Measurements from ENCODE around the gene PLP2. TPM values are rescaled to one million over a fixed set of nuclear protein-coding genes. Genes with fewer than 3 reads are reported as not detected.
"Not testable (repeated sequence)": the region's sequence is repeated elsewhere in the genome, so short reads cannot be mapped to it uniquely, and the experiment has no call there.

Gene PLP2
- polyA plus RNA-seq (2013, experiment 1 of 2) = 302 TPM
- polyA plus RNA-seq (2013, experiment 2 of 2) = 293 TPM

- peak within 1 kb of the TSS; percentile 64 to 81 for H3K4me3 ChIP-seq (ENCODE audit: insufficient read depth in 1 of 2, low read depth in 1 of 2, low read length in 2 of 2)
- no peak within 1 kb of the TSS for H3K23ac ChIP-seq (ENCODE audit: low read length in 2 of 2)
Measured at GRCh38 chrX:49171752-49172279, at the start of gene PLP2. TSS of gene PLP2 (plus strand) at chrX:49171898. CDS start at chrX:49172001, 103 bp downstream.

GRCh38 chrX:49122499-49122898 lies 49.2 kb upstream of the PLP2 start:
- peaks cover 0 to 13% of the 10 kb centered on the region in 2 experiments for H3K27me3 ChIP-seq (ENCODE audit: control insufficient read depth in 1 of 2, insufficient read depth in 1 of 2, low read length in 2 of 2)
- H3K18ac ChIP-seq (ENCODE audit: low read depth in 1 of 2, low read length in 2 of 2) = no peak overlapping the region
- H3K4ac ChIP-seq (ENCODE audit: low read depth in 1 of 2, low read length in 2 of 2) = no peak overlapping the region
- no peaks in the 10 kb centered on the region for H3K9me3 ChIP-seq (ENCODE audit: control insufficient read depth, low read length)
- H3K4me3 ChIP-seq (ENCODE audit: insufficient read depth in 1 of 2, low read depth in 1 of 2, low read length in 2 of 2) = peak overlapping the region in 1 of 2 experiments; percentile 87
- no peak overlapping the region for H3K23ac ChIP-seq (ENCODE audit: low read length in 2 of 2)
- no peak overlapping the region for H2BK120ac ChIP-seq (ENCODE audit: low read depth, low read length)
- H3K4me1 ChIP-seq (ENCODE audit: control insufficient read depth, insufficient read depth, low read depth, low read length) = peaks cover 5% of the 10 kb centered on the region
- WGBS = 100% methylated on average over 3 of the region's 5 CpGs
- H2BK5ac ChIP-seq (ENCODE audit: low read depth, low read length, poor library complexity, severe bottlenecking) = no peak overlapping the region
- no peak overlapping the region for H2AFZ ChIP-seq (ENCODE audit: low read depth, low read length)
- H3K9ac ChIP-seq (ENCODE audit: low read length) = peak overlapping the region; percentile 95
- H3K4me2 ChIP-seq (ENCODE audit: low read length, poor library complexity, severe bottlenecking) = peak overlapping the region; percentile 81
- H4K91ac ChIP-seq (ENCODE audit: low read length) = no peak overlapping the region
- H3K14ac ChIP-seq (ENCODE audit: low read length in 2 of 2) = no peak overlapping the region
- H2BK15ac ChIP-seq (ENCODE audit: low read depth, poor library complexity, severe bottlenecking) = no peak overlapping the region
- no peak for DNase-seq
- H3K27ac ChIP-seq (ENCODE audit: low read length, poor library complexity, severe bottlenecking) = no peak overlapping the region
- H2BK12ac ChIP-seq (ENCODE audit: low read length in 2 of 2) = no peak overlapping the region
- H3K36me3 ChIP-seq (ENCODE audit: control insufficient read depth in 1 of 2, insufficient read depth in 2 of 2, low read depth in 1 of 2, low read length in 2 of 2) = peaks cover 12 to 21% of the 10 kb centered on the region in 2 experiments
- no peak overlapping the region for H2AK5ac ChIP-seq (ENCODE audit: low read length, severe bottlenecking)
- H4K8ac ChIP-seq (ENCODE audit: low read length) = no peak overlapping the region
- H3K79me1 ChIP-seq (replicated peaks; ENCODE audit: low read length, poor library complexity, severe bottlenecking) = peaks cover 10% of the 10 kb centered on the region

More at GRCh38 chrX:49171752-49172279, at the start of gene PLP2:
- Histone ChIP-seq H3K4ac (ENCODE audit: low read depth in 1 of 2, low read length in 2 of 2) (peak within 1 kb of the TSS; percentile 74 to 94), H3K4me1 (ENCODE audit: control insufficient read depth, insufficient read depth, low read depth, low read length) (peaks cover 7% of the 10 kb centered on the region), H2BK5ac (ENCODE audit: low read depth, low read length, poor library complexity, severe bottlenecking) (no peak within 1 kb of the TSS), H2AFZ (ENCODE audit: low read depth, low read length) (peak within 1 kb of the TSS; percentile 36), H3K4me2 (ENCODE audit: low read length, poor library complexity, severe bottlenecking) (peak within 1 kb of the TSS; percentile 61), H4K8ac (ENCODE audit: low read length) (peak within 1 kb of the TSS; percentile 72), H3K9ac (ENCODE audit: low read length) (peak within 1 kb of the TSS; percentile 86), H2AK5ac (ENCODE audit: low read length, severe bottlenecking) (no peak within 1 kb of the TSS), H3K27ac (ENCODE audit: low read length, poor library complexity, severe bottlenecking) (peak within 1 kb of the TSS; percentile 70), H4K91ac (ENCODE audit: low read length) (peak within 1 kb of the TSS; percentile 90), H2BK12ac (ENCODE audit: low read length in 2 of 2) (no peak within 1 kb of the TSS), H2BK15ac (ENCODE audit: low read depth, poor library complexity, severe bottlenecking) (no peak within 1 kb of the TSS), H3K36me3 (ENCODE audit: control insufficient read depth in 1 of 2, insufficient read depth in 2 of 2, low read depth in 1 of 2, low read length in 2 of 2) (peaks cover 13 to 27% of the 10 kb centered on the region in 2 experiments), H3K27me3 (ENCODE audit: control insufficient read depth in 1 of 2, insufficient read depth in 1 of 2, low read length in 2 of 2) (no peaks in the 10 kb centered on the region), H3K9me3 (ENCODE audit: control insufficient read depth, low read length) (no peaks in the 10 kb centered on the region), H3K14ac (ENCODE audit: low read length in 2 of 2) (peak within 1 kb of the TSS in 1 of 2 experiments; percentile 30), H3K79me1 (replicated peaks; ENCODE audit: low read length, poor library complexity, severe bottlenecking) (peaks cover 2% of the 10 kb centered on the region), H2BK120ac (ENCODE audit: low read depth, low read length) (peak within 1 kb of the TSS; percentile 85), H3K18ac (ENCODE audit: low read depth in 1 of 2, low read length in 2 of 2) (peak within 1 kb of the TSS; percentile 8 to 67)
- WGBS = 1% methylated on average over 39 of the region's 46 CpGs
- peak; percentile 67 for DNase-seq

GRCh38 chrX:49127742-49128258 lies 43.9 kb upstream of the PLP2 start:
- not testable (repeated sequence) for H3K4me3 ChIP-seq (ENCODE audit: insufficient read depth in 1 of 2, low read depth in 1 of 2, low read length in 2 of 2)

GRCh38 chrX:49129427-49129826 lies 42.3 kb upstream of the PLP2 start:
- no peak overlapping the region for H3K4me2 ChIP-seq (ENCODE audit: low read length, poor library complexity, severe bottlenecking)
- H2AFZ ChIP-seq (ENCODE audit: low read depth, low read length) = no peak overlapping the region
- no peak overlapping the region for H3K9ac ChIP-seq (ENCODE audit: low read length)
- WGBS = 95% methylated on average over 4 of the region's 4 CpGs
- H3K27ac ChIP-seq (ENCODE audit: low read length, poor library complexity, severe bottlenecking) = no peak overlapping the region
- no peak overlapping the region for H2AK5ac ChIP-seq (ENCODE audit: low read length, severe bottlenecking)
- H4K91ac ChIP-seq (ENCODE audit: low read length) = no peak overlapping the region
- no peaks in the 10 kb centered on the region for H3K9me3 ChIP-seq (ENCODE audit: control insufficient read depth, low read length)
- H3K4me3 ChIP-seq (ENCODE audit: insufficient read depth in 1 of 2, low read depth in 1 of 2, low read length in 2 of 2) = no peak overlapping the region
- H3K36me3 ChIP-seq (ENCODE audit: control insufficient read depth in 1 of 2, insufficient read depth in 2 of 2, low read depth in 1 of 2, low read length in 2 of 2) = no peaks in the 10 kb centered on the region
- H2BK12ac ChIP-seq (ENCODE audit: low read length in 2 of 2) = no peak overlapping the region
- no peak overlapping the region for H2BK15ac ChIP-seq (ENCODE audit: low read depth, poor library complexity, severe bottlenecking)
- H3K18ac ChIP-seq (ENCODE audit: low read depth in 1 of 2, low read length in 2 of 2) = no peak overlapping the region
- H4K8ac ChIP-seq (ENCODE audit: low read length) = no peak overlapping the region
- H2BK120ac ChIP-seq (ENCODE audit: low read depth, low read length) = no peak overlapping the region
- DNase-seq = no peak
- no peak overlapping the region for H3K23ac ChIP-seq (ENCODE audit: low read length in 2 of 2)
- no peak overlapping the region for H3K4ac ChIP-seq (ENCODE audit: low read depth in 1 of 2, low read length in 2 of 2)
- no peaks in the 10 kb centered on the region for H3K79me1 ChIP-seq (replicated peaks; ENCODE audit: low read length, poor library complexity, severe bottlenecking)
- H3K27me3 ChIP-seq (ENCODE audit: control insufficient read depth in 1 of 2, insufficient read depth in 1 of 2, low read length in 2 of 2) = no peaks in the 10 kb centered on the region
- no peaks in the 10 kb centered on the region for H3K4me1 ChIP-seq (ENCODE audit: control insufficient read depth, insufficient read depth, low read depth, low read length)
- H2BK5ac ChIP-seq (ENCODE audit: low read depth, low read length, poor library complexity, severe bottlenecking) = no peak overlapping the region
- H3K14ac ChIP-seq (ENCODE audit: low read length in 2 of 2) = no peak overlapping the region

More at GRCh38 chrX:49127742-49128258, 43.9 kb upstream of the PLP2 start:
- not testable (repeated sequence) for H4K91ac ChIP-seq (ENCODE audit: low read length); H2BK5ac ChIP-seq (ENCODE audit: low read depth, low read length, poor library complexity, severe bottlenecking); H3K18ac ChIP-seq (ENCODE audit: low read depth in 1 of 2, low read length in 2 of 2); H2AK5ac ChIP-seq (ENCODE audit: low read length, severe bottlenecking); H3K23ac ChIP-seq (ENCODE audit: low read length in 2 of 2); H3K14ac ChIP-seq (ENCODE audit: low read length in 2 of 2); H3K9me3 ChIP-seq (ENCODE audit: control insufficient read depth, low read length); H3K4ac ChIP-seq (ENCODE audit: low read depth in 1 of 2, low read length in 2 of 2); H3K79me1 ChIP-seq (replicated peaks; ENCODE audit: low read length, poor library complexity, severe bottlenecking); H4K8ac ChIP-seq (ENCODE audit: low read length); H2AFZ ChIP-seq (ENCODE audit: low read depth, low read length); H2BK12ac ChIP-seq (ENCODE audit: low read length in 2 of 2); H3K4me2 ChIP-seq (ENCODE audit: low read length, poor library complexity, severe bottlenecking); H3K27me3 ChIP-seq (ENCODE audit: control insufficient read depth in 1 of 2, insufficient read depth in 1 of 2, low read length in 2 of 2); H3K4me1 ChIP-seq (ENCODE audit: control insufficient read depth, insufficient read depth, low read depth, low read length); H2BK120ac ChIP-seq (ENCODE audit: low read depth, low read length); H3K36me3 ChIP-seq (ENCODE audit: control insufficient read depth in 1 of 2, insufficient read depth in 2 of 2, low read depth in 1 of 2, low read length in 2 of 2); H3K9ac ChIP-seq (ENCODE audit: low read length); DNase-seq; H2BK15ac ChIP-seq (ENCODE audit: low read depth, poor library complexity, severe bottlenecking); H3K27ac ChIP-seq (ENCODE audit: low read length, poor library complexity, severe bottlenecking)
- 85% methylated on average over 9 of the region's 13 CpGs for WGBS

All from mesenchymal stem cell (in vitro differentiated cells and primary cell).